GM19035 (cell line): ENCODE data around the gene ENTPD1.
"Not testable (repeated sequence)": the region's sequence is repeated elsewhere in the genome, so short reads cannot be mapped to it uniquely, and the experiment has no call there.

Experiments used
- ATAC-seq: cut with Tn5 transposase; IDR thresholded peaks from one replicate; pipeline ENCODE4 v1.9.1; 2021; ENCODE audit not compliant: unreplicated experiment

ENTPD1 gene

GRCh38 chr10:95756809-95757684 lies 1.1 kb downstream of the ENTPD1 start:
- ATAC-seq = no peak

- ATAC-seq = peak; percentile 50
These were observed 2.5 kb downstream of the ENTPD1 start for GRCh38 chr10:95758351-95759025.

DNA sequence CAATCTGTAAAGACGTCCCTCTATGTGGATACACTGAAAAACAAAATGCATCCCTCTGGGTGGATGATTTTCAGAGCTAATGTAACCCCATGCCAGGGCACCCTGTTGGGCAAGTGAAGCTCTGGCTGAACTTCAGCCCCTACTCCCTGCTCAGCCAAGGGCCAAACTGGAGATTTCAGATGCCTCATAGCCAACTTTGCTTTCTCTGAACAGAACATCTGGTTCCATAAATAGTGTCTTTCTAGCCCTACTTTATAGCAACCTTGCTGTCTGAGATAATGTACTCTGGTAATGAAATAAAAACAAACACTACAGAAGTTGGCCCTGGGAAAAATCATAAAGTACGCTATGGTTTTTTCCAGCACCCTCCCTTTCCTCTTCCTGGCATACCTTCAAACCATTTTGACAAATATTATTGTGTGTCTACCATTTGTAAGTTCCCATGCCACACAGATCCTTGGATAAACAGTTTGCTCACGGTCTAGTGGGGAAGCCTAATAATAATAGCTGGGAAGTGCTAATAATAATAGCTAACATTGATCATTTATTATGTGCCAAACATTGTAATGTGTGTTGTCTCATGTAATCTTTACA lies 3.4 kb downstream of the ENTPD1 start:
- no peak for ATAC-seq

DNA sequence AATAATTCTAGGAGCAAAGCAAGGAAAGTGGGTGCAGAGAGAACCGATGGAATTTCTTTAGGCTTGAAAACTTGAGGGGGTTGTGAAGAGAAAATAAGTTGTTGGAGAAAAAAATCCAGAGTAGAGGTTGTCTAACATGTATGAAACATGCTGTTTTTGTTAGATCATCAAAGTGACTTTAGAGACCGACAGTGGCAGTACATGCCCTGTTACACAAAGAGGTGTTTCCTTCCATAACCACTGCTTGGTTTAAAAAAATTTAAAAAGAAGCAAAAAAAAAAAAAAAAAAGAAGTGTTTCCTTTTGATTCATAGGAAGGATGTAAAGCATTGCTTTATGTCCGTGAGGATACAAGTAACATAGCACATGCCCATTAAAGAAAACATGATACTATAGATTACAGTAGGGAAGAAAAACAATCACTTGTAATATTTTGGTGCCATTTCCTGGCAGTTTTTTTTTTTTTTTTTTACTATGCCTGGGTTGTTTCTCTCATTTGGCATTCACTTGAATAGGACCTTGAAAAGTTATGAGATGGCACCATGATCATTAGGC lies 6.1 kb downstream of the ENTPD1 start:
- no peak for ATAC-seq

GRCh38 chr10:95767884-95768556 lies 12.1 kb downstream of the ENTPD1 start:
- ATAC-seq = peak; percentile 70

GRCh38 chr10:95770084-95770720 lies 14.2 kb downstream of the ENTPD1 start:
- ATAC-seq = no peak

GRCh38 chr10:95773454-95773853 lies 17.5 kb downstream of the ENTPD1 start:
- not testable (repeated sequence) for ATAC-seq

DNA sequence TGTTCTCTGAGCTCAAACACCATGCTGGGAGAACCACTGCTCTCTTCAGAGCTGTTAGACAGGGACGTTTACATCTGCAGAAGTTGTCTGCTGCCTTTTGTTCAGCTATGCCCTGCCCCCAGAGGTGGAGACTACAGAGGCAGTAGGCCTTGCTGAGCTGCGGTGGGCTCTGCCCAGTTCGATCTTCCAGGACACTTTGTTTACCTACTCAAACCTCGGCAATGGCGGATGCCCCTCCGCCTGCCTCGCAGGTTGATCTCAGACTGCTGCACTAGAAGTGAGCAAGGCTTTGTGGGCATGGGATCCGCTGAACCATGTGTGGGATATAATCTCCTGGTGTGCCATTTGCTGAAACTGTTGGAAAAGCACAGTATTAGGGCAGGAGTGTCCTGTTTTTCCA lies 21.7 kb downstream of the ENTPD1 start:
- ATAC-seq = not testable (repeated sequence)

DNA sequence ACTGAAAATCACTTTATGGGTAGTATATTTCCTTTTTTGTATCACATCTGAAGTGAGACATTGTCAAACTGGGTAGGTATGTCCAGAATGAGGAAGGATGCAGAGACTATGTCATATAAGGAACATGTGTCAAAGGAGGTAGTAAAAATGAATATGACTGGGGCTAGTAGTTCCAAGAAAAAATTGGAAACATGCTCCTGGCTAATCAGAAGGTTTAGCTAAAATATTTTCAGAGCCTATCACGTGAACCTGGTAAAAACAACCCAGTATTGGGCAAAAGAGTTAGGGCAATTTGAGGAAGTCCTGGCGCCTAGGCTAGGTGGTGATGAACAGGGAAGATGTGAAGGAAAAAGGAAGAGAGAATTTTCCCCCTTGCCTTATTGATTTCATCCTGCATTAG lies 26.4 kb downstream of the ENTPD1 start:
- ATAC-seq = no peak

DNA sequence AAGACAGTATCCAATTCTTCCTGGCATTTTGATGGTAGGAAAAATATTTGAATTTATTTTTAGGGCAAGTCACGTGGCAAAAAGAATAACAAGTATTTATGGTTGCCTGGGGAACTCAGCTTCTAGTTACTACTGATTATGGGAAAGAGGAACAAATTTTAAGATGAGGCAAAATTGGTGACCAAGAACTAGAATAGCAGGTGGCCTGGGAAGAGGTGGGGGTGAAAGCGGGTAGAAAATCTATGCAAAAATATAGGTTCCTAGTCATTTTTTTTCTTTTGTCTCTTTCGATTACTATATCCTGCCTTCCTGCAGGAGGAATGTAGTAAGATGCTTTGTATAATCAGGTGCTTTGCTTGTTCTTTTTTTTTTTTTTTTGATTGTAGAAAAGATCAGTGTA lies 27.8 kb downstream of the ENTPD1 start:
- peak; percentile 55 for ATAC-seq

DNA sequence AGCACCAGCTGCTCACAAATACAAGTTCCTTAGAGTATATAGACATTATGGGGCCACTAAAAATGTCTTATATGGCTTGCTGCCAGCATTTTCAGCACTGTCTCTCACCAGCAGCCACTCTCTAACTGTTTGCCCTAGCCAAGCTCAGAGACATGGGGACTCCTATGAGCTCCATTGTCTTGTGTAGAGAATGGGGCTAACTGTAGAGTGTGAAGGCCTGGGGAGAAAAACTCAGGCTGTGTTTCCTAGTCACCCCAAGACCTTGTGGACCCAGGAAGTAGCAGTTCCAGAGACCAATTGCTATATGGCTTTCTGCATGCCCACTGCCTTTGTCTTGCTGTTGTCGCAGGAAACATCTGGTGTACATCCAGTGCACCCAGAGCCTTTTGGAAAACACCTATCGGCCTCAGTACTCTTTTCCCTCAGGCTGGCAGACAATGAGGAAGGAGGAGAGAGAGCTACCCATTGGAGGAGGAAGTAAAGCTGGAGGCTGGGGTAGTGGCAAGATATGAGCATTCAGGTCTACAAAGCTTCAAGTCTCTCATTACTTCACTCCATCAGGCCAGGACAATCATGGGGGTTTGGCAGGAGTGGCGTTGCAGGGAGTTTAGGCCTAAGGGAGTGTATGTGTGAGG lies 28.4 kb downstream of the ENTPD1 start:
- ATAC-seq = peak; percentile 6

GRCh38 chr10:95785317-95785716 lies 29.4 kb downstream of the ENTPD1 start:
- no peak for ATAC-seq

- ATAC-seq = no peak
These were observed 30.1 kb downstream of the ENTPD1 start for GRCh38 chr10:95785942-95786669.

DNA sequence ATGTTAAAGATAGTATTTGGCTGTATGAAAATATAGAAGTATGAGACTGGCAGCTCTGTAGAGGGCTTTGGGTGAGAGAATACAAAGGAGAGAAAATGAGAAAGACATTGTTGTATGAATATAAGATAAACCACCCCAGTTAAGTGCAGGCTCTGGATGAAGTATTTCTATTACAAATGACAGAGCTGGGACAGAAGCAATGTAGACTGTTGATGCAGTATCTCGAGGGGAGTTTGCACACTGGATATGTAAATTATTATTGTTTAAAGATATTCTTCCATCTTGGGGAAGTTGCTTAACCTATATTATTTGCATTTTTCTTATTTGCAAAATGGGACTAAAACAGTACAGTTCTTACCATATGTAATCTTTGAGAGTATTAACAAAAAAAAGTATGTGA lies 31.5 kb downstream of the ENTPD1 start:
- ATAC-seq = peak; percentile 21

DNA sequence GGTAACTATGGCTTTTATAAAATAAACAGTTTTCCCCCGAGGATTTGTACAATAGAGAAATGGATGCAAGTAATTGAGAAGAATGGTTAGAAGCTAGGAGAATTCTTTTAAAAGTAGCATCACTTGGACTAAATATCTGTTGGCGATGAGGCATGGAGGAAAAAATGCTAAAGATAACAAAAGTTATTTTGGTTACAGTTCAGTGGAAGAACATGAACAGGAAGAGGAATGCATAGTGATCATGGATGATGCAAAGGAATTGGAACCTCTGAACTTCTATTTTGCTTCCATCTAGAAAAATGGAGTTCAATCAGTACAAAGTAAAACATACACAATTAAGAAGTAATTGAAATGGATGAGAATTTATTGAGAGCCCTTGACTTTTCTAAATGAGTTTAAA lies 32.9 kb downstream of the ENTPD1 start:
- no peak for ATAC-seq

GRCh38 chr10:95789902-95790301 lies 33.9 kb downstream of the ENTPD1 start:
- no peak for ATAC-seq

GRCh38 chr10:95790982-95791381 lies 35.0 kb downstream of the ENTPD1 start:
- ATAC-seq = peak; percentile 37

- no peak for ATAC-seq
These were observed 35.5 kb downstream of the ENTPD1 start for GRCh38 chr10:95791425-95791979.

DNA sequence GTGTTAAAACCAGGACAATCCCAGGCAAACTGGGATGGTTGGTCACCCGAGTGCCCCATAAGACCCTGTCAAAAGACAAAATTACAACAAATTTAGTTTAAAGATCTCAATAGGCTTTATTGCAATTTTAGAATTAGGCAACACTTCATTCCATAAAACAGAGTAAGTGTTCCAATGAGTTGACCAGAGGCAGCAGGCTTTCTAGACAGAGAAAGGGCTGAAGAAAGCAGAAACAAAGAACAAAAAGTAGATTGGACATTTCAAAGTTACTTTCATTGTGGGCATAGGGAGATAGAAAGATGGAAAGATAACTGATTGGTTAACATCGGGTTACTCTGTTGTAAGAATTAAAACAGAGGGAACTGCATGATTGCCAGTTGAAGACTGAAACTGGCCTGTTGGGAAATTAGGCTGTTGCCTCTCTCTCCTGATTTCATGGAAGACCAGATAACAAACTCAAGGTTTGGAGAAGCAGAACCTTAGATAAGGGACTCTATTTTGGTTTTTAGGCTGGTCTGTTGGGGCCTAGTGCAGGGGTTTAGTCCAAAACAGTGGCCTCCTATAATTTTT lies 36.3 kb downstream of the ENTPD1 start:
- ATAC-seq = no peak
